NCI-H345 treated with DMSO at 0.1 percent for 48 hours (cell line): ENCODE data around the gene SLC44A5.
"Not testable (repeated sequence)": the region's sequence is repeated elsewhere in the genome, so short reads cannot be mapped to it uniquely, and the experiment has no call there.

Experiments used
- DNase-seq: peaks from one replicate; lab custom pipeline; 2025; ENCODE audit not compliant: unreplicated experiment; lab: John Stamatoyannopoulos, UW

Gene SLC44A5

GRCh38 chr1:75611014-75611413 is at the start of gene SLC44A5:
Gene SLC44A5 (minus strand): TSS chr1:75611114. CDS start chr1:75541447, 69,667 bp downstream.
- no peak for DNase-seq

- DNase-seq, result no peak
Observed at GRCh38 chr1:75655931-75656330, 45.0 kb upstream of the SLC44A5 start.

GRCh38 chr1:75647183-75647582 is 36.3 kb upstream of the SLC44A5 start:
- DNase-seq, result not testable (repeated sequence)

DNA sequence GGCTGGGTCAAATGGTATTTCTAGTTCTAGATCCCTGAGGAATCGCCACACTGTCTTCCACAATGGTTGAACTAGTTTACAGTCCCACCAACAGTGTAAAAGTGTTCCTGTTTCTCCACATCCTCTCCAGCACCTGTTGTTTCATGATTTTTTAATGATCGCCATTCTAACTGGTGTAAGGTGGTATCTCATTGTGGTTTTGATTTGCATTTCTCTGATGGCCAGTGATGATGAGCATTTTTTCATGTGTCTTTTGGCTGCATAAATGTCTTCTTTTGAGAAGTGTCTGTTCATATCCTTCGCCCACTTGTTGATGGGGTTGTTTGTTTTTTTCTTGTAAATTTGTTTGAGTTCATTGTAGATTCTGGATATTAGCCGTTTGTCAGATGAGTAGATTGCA is 34.2 kb upstream of the SLC44A5 start:
- DNase-seq, result not testable (repeated sequence)

- DNase-seq, result no peak
Observed at GRCh38 chr1:75643460-75643859, 32.5 kb upstream of the SLC44A5 start.

- DNase-seq, result no peak
Observed at GRCh38 chr1:75641325-75641724, 30.4 kb upstream of the SLC44A5 start.

GRCh38 chr1:75640137-75640536 is 29.2 kb upstream of the SLC44A5 start:
- DNase-seq, result no peak

DNA sequence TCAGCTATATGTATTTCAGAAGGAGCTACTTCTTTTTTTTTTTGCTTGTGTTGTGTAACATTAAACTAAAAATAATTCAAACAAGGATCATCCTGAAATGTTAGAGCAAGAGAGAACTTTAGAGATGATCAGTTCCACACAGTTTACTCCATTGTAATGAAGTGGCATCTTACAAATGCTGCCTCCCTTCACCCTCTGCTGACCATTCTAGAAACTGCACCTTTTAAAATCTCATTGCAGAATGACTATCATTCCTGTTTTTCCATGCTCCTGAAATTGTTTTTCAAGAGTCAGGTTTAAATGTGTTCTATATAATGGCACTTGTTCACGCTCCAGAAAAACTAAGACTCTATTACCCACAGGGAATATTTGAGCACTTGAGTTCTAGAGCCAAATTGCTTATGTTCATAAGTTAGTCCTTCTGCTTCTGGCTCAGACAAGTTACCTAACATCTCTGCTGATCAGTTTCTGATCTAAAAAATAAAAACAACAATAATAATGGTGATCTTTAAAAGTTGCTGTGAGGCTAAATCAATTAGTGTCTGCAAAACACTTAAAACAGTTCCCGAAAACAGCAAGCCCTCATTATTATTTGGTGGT is 21.5 kb upstream of the SLC44A5 start:
- peak; percentile 67 for DNase-seq

- no peak for DNase-seq
Observed at GRCh38 chr1:75630998-75631397, 20.1 kb upstream of the SLC44A5 start.

GRCh38 chr1:75630004-75630594 is 19.2 kb upstream of the SLC44A5 start:
- DNase-seq, result peak; percentile 75

GRCh38 chr1:75625795-75626194 is 14.9 kb upstream of the SLC44A5 start:
- DNase-seq, result no peak

DNA sequence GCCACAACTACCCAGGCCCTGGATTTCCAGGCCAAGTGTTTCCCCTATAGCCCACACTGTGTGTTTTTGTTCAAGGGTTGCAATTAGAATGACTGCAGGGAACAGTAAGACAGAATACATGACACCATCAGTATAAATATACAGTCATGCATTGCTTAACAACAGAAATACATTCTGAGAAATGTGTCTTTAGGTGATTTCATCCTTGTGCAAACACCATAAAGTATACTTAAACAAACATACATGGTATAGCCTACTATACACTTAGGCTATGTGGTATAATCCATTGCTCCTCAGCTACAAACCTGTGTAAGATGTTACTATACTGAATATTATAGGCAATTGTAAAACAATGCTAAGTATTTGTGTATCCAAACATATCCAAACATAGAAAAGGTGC is 7.5 kb upstream of the SLC44A5 start:
- no peak for DNase-seq

- no peak for DNase-seq
Observed at GRCh38 chr1:75616436-75617433, 5.8 kb upstream of the SLC44A5 start.

- DNase-seq, result no peak
Observed at GRCh38 chr1:75615613-75616435, 4.9 kb upstream of the SLC44A5 start.

- no peak for DNase-seq
Observed at GRCh38 chr1:75614399-75614756, 3.5 kb upstream of the SLC44A5 start.

DNA sequence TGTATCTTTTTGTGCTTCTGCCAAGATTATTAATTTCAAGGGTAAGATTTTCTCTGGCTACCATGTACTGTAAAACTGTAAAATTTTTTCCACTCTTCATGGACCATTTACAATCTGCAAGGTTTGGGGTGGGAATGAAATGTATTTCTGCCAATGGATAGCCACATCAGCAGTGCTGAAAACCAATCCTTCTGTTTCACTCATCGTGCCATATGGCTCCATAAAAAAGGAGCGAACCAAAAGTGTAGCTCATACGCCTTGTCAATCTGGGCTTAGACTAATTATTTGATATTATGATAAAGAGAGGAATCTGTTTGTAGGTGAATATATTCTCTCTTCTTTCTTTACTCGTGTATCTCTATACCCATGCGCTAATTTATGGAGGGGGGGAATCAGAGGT is 3.0 kb upstream of the SLC44A5 start:
- DNase-seq, result no peak

DNA sequence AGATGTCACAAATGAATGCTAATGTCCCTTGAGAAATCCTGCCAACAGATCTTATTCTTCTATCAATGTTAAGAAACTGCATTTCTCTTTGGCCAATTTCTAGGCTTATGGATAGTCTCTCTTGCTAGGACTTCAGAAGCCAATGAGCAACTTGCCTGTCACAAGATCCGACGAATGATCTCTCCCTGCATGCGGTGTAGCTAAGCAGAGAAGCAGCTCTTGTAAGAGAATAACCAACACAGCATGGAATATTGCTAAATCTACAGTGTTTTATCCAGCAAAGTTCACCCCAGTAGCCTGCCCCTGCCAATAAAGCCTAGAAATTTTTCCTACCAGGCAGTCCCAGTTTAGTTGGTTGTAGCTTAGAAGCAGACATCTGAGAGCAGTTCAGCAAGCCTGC is 2.1 kb upstream of the SLC44A5 start:
- no peak for DNase-seq

DNA sequence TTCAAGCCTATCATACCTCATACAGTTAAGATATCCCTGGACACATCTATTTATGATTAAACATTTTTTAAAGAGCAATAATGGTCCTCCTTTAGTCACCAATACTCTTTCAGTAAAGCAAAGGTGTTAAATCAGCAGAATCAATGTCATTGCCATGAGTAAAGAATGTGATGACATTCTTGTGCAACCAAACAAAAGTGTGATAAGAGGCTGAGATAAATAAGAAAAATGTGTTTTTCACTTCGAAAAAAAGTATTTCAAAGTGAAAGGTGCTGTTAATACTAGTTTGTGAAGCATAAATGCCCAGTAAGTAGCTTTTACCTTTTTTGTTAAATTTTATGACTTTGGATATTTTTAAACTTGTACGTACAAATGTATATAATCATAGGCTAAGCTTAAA is 8.4 kb downstream of the SLC44A5 start:
- DNase-seq, result no peak

DNA sequence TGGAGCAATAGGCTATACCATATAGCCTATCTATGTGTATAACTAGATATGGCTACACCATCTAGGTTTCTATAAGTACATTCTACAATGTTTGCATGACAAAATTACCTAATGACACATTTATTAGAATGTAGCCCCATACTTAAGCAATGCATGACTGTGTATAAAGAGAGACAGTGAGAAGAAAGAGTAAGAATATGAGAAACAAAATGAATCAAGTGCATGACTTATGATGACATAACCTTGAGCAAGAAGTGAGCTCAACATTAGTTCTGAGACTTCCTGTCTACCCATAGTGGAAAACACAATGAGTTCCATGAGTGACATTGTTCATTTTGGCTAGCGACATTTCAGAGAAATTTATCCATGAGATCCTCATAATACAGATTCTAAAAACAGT is 10.1 kb downstream of the SLC44A5 start:
- DNase-seq, result no peak

- no peak for DNase-seq
Observed at GRCh38 chr1:75594327-75594726, 16.6 kb downstream of the SLC44A5 start.

- DNase-seq, result not testable (repeated sequence)
Observed at GRCh38 chr1:75593457-75593856, 17.5 kb downstream of the SLC44A5 start.
